RPMI7951 (cell line): ENCODE data around the gene NFATC4. TPM values are rescaled to one million over a fixed set of nuclear protein-coding genes. Genes with fewer than 3 reads are reported as not detected.

Experiments used
- DNase-seq: peaks from one replicate; pipeline ENCODE4 v3.0.0-alpha.2; 2012; ENCODE audit warnings: low read depth
- total RNA-seq: library from RNA; depleted of rRNA; stranded (reverse); fragments of >200 nt; shearing (Covaris generic); gene quantifications from 2 replicates; pipeline ENCODE4 v1.2.3, GENCODE V29; 2014

The NFATC4 gene
- total RNA-seq, 1 experiment from 2014 or later, result 10.6 TPM

GRCh38 chr14:24409956-24410355, 42.0 kb downstream of the NFATC4 start:
- no peak for DNase-seq

GRCh38 chr14:24411443-24412389, 43.7 kb downstream of the NFATC4 start:
- peak; percentile 54 for DNase-seq

GRCh38 chr14:24414077-24414476, 46.1 kb downstream of the NFATC4 start:
- no peak for DNase-seq

- no peak for DNase-seq
These were observed 46.9 kb downstream of the NFATC4 start for GRCh38 chr14:24414732-24415420.

- no peak for DNase-seq
These were observed 47.7 kb downstream of the NFATC4 start for GRCh38 chr14:24415421-24416253.

GRCh38 chr14:24416254-24416931, 48.4 kb downstream of the NFATC4 start:
- DNase-seq, result no peak

GRCh38 chr14:24416932-24417619, 49.1 kb downstream of the NFATC4 start:
- DNase-seq, result no peak

GRCh38 chr14:24417832-24418491, 50.0 kb downstream of the NFATC4 start:
- DNase-seq, result no peak

- no peak for DNase-seq
These were observed 50.5 kb downstream of the NFATC4 start for GRCh38 chr14:24418492-24418873.

GRCh38 chr14:24422261-24422660, 54.3 kb downstream of the NFATC4 start:
- DNase-seq, result peak; percentile 16

GRCh38 chr14:24422694-24423601, 55.0 kb downstream of the NFATC4 start:
- DNase-seq, result no peak

- peak; percentile 42 for DNase-seq
These were observed 57.7 kb downstream of the NFATC4 start for GRCh38 chr14:24425704-24426103.

GRCh38 chr14:24426150-24426911, 58.3 kb downstream of the NFATC4 start:
- DNase-seq, result no peak

GRCh38 chr14:24426912-24427536, 59.0 kb downstream of the NFATC4 start:
- no peak for DNase-seq

GRCh38 chr14:24427537-24428508, 59.8 kb downstream of the NFATC4 start:
- DNase-seq, result no peak

GRCh38 chr14:24428628-24429394, 60.8 kb downstream of the NFATC4 start:
- DNase-seq, result no peak
